NCI-H2107 treated with DMSO at 0.1 percent for 48 hours (cell line): ENCODE data around the gene MRFAP1L1.

ENCODE experiments used
- DNase-seq: peaks from one replicate; lab custom pipeline; 2025; ENCODE audit not compliant: unreplicated experiment; lab: John Stamatoyannopoulos, UW

Gene MRFAP1L1

GRCh38 chr4:6663596-6664393, 45.9 kb downstream of the MRFAP1L1 start:
- DNase-seq, result no peak

DNA sequence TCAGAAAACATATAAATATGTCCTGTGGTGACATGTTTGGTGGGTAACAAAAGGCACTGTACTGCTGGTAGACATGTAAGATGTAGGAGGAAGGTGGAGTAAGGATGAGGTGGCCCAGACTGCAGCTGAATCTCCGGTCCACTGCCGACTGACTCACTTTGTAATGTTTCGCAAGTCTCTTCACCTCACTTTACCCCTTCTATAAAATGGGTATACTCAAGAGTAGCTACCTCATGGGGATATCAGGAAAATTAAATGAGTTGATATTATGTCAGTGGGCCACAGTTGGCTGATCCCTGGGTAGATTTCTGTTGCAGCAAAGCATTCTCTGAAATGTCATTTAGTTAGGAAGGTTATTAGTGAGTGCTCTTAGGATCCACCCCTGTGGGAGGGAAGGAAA, 47.1 kb downstream of the MRFAP1L1 start:
- DNase-seq, result no peak

DNA sequence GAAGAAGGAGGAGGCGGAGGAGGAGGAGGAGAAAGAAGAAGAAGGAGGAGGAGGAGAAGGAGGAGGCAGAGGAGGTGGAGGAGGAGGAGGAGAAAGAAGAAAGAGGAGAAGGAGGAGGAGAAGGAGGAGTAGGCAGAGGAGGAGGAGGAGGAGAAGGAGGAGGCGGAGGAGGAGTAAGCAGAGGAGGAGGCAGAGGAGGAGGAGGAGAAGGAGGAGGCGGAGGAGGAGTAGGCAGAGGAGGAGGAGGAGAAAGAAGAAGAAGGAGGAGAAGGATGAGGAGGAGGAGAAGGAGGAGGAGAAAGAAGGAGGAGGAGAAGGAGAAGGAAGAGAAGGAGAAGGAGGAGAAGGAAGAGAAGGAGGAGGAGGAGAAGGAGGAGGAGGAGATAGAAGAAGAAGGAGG, 49.2 kb downstream of the MRFAP1L1 start:
- DNase-seq, result no peak

DNA sequence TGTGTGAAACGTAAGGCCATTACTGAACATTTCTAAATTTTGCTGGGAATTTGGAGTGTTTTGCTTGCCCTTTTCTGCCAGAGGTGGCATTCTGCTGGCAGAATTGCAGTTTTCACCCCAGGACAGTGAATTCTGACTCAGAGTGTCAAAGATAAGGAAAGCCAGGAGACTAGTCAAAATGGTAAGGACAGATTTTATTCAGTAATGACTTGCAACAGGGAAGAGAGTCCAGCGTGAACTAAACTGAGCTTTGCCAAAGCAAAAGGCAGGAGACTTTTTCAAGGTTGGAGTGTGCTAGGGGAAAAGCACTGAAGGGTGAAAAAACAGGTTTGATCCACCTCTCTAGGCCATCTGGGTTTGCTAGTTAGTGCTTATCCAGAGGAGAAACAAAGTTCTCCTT, 49.8 kb downstream of the MRFAP1L1 start:
- no peak for DNase-seq

DNA sequence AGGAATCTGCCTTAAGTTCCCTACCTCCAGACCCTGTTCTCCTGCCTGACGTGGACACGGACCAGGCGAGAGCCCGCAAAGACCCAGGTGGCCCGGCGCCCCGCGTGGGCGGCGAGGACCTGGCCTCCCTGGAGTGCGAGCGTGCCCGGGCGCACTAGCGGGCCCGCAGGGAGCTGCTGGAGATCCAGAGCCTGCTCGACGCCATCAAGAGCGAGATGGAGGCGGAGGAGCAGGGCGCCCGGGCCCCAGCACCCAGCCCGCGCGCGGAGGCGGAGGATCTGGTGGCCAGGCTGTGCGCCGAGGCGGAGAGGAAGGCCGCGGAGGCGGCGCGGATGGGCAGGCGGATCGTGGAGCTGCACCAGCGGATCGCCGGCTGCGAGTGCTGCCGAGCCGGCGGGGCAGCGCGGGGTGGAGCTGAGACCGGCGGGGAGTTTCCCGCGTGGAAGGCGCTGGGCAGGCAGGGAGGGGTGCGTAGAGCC, 51.0 kb downstream of the MRFAP1L1 start:
- no peak for DNase-seq

DNA sequence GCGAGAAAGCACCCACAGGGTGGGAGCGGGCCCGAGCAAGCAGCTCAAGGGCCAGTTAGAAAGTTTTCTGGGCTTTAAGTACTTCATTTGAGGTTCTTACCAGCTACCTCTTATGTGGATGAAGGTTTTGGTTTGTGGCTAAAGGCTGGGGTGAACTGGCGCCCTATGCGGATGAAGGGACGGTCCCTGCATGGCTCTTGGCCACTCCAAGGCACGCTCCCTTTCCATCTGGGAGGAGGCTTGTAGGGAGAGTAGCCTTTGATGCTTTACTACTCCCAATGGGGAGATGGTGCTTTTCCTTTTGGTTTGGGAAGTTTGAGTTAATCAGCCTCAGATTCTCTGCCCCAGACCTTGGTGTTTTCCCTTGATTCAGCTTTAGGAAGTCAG, 51.5 kb downstream of the MRFAP1L1 start:
- no peak for DNase-seq
